ENCODE results near the gene MPP3. TPM values are rescaled to one million over a fixed set of nuclear protein-coding genes. Genes with fewer than 3 reads are reported as not detected.
"Not testable (repeated sequence)": the region's sequence is repeated elsewhere in the genome, so short reads cannot be mapped to it uniquely, and the experiment has no call there.

MPP3 gene
- polyA plus RNA-seq, 1 donor, result 4.9 TPM

DNA sequence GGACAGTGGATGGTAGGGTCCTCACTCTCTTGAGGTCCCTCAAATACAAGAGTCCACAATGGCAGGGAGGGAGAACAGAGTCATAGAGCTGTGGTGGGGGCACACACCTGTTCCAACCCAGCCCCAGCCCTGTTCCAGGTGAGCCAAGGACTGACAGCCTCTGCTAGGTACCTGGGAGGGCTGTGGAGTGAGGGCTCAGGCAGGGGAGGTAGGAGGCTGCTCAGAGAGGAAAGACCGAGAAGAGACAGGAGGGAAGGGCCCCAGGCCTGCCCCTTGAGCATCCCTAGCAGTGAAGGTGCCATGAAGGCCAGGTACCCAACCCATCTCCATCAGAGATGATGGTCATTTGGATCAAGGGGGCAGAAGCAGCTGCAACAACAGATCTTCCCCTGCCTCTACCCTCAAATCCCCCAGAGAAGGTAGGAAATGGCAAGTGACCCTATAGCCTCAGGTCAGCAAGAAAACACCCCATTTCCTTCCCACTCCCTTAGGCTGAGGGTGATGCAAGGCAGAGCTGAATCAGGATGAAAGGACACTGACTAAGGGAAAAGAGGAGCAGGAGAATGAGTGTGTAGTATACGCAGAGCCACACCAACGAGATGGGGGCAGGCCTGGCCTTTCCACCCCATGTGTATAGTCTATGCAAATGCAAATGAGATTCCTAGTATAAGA lies 42.7 kb upstream of the MPP3 start:
- H3K9me3 ChIP-seq (ENCODE audit: control insufficient read depth, low read depth, low read length), result no peaks in the 10 kb centered on the region
- H3K4me1 ChIP-seq (ENCODE audit: control insufficient read depth, insufficient read depth, low read length), result peaks cover 69% of the 10 kb centered on the region
- H3K36me3 ChIP-seq (ENCODE audit: control insufficient read depth, insufficient read depth, low read length), result no peaks in the 10 kb centered on the region
- no CpG with 5 or more reads among the region's 3 CpGs for WGBS (ENCODE audit: insufficient coverage, low lambda C conversion rate)
- DNase-seq, result no peak
- H3K27ac ChIP-seq (ENCODE audit: low read length), result no peak overlapping the region
- H3K27me3 ChIP-seq (ENCODE audit: control insufficient read depth, insufficient read depth, low read length), result no peaks in the 10 kb centered on the region
- H3K4me3 ChIP-seq (ENCODE audit: low read length), result no peak overlapping the region

GRCh38 chr17:43874293-43874692 lies 41.3 kb upstream of the MPP3 start:
- H3K4me1 ChIP-seq (ENCODE audit: control insufficient read depth, insufficient read depth, low read length), result peaks cover 66% of the 10 kb centered on the region
- H3K36me3 ChIP-seq (ENCODE audit: control insufficient read depth, insufficient read depth, low read length), result no peaks in the 10 kb centered on the region

DNA sequence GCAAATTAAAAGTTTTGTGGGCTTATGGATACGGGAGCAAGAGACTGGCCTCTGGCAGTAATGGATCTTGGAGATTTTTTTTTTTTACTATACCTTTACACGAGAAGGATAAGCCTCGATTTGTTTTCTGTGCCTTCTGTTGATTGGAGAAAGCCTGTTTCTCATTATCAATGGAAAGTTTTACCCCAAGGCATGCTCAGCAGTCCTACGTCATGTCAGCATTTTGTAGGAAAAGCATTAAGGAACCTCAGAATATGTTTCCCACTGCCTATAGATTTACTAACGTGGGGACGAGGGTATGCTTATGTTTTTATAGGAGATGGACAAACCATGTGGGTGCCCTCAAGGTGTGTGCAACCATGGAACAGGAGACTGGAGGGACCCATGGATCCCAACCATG lies 40.9 kb upstream of the MPP3 start:
- Histone ChIP-seq H3K9me3 (ENCODE audit: control insufficient read depth, low read depth, low read length) (no peaks in the 10 kb centered on the region), H3K4me1 (ENCODE audit: control insufficient read depth, insufficient read depth, low read length) (peaks cover 61% of the 10 kb centered on the region), H3K27me3 (ENCODE audit: control insufficient read depth, insufficient read depth, low read length) (no peaks in the 10 kb centered on the region), H3K27ac (ENCODE audit: low read length) (peak overlapping the region; percentile 80), H3K4me3 (ENCODE audit: low read length) (no peak overlapping the region), H3K36me3 (ENCODE audit: control insufficient read depth, insufficient read depth, low read length) (no peaks in the 10 kb centered on the region)
- WGBS (ENCODE audit: insufficient coverage, low lambda C conversion rate), result no CpG with 5 or more reads among the region's 6 CpGs
- no peak for DNase-seq

More at GRCh38 chr17:43874293-43874692, 41.3 kb upstream of the MPP3 start:
- no peak overlapping the region for H3K4me3 ChIP-seq (ENCODE audit: low read length)
- no peaks in the 10 kb centered on the region for H3K27me3 ChIP-seq (ENCODE audit: control insufficient read depth, insufficient read depth, low read length)
- no peaks in the 10 kb centered on the region for H3K9me3 ChIP-seq (ENCODE audit: control insufficient read depth, low read depth, low read length)
- H3K27ac ChIP-seq (ENCODE audit: low read length), result peak overlapping the region; percentile 80
- 40% methylated on average over 1 of the region's 3 CpGs for WGBS (ENCODE audit: insufficient coverage, low lambda C conversion rate)
- peak; percentile 82 to 91 for DNase-seq

GRCh38 chr17:43873091-43873490 lies 40.1 kb upstream of the MPP3 start:
- peak overlapping the region; percentile 80 for H3K27ac ChIP-seq (ENCODE audit: low read length)

DNA sequence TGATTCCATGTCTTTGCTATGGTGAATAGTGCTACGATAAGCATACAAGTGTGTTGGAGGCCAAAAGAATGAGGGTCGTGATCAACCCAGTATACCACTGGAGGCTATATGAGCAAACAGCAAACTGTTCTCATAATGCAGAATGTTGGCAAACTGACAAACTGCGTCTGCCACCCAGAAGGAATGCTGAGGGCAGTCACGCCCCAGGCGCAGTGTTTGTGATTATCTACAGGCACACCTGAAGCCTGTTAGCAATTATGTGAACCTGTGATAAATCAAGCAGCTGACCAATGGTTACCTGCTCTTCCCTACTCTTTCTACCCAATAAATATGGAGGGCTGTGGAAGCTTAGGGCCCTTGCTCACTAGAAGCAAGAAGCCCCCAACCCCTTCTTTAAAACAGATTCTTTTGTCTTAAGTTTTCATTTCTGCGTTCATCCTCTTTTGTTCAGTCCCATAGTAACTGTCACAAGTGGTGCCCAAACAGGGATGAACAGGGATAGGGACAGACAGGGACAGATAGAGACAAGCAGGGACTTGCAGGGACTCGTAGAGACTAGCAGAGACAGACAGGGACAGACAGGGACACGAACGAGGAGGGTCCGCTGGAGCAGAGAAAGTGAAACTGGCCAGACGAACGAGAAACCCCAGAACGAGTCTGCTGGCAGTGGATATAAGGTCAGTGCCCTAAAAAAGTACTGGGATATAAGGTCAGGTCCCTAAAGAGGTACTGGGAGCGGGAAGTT lies 39.2 kb upstream of the MPP3 start:
- no peaks in the 10 kb centered on the region for H3K9me3 ChIP-seq (ENCODE audit: control insufficient read depth, low read depth, low read length)
- peaks cover 2% of the 10 kb centered on the region for H3K27me3 ChIP-seq (ENCODE audit: control insufficient read depth, insufficient read depth, low read length)
- no peak overlapping the region for H3K4me3 ChIP-seq (ENCODE audit: low read length)
- DNase-seq, result peak; percentile 47 to 68
- WGBS (ENCODE audit: insufficient coverage, low lambda C conversion rate), result 100% methylated on average over 1 of the region's 14 CpGs
- H3K27ac ChIP-seq (ENCODE audit: low read length), result peak overlapping the region; percentile 80
- H3K4me1 ChIP-seq (ENCODE audit: control insufficient read depth, insufficient read depth, low read length), result peaks cover 44% of the 10 kb centered on the region
- H3K36me3 ChIP-seq (ENCODE audit: control insufficient read depth, insufficient read depth, low read length), result no peaks in the 10 kb centered on the region

More at GRCh38 chr17:43873091-43873490, 40.1 kb upstream of the MPP3 start:
- H3K27me3 ChIP-seq (ENCODE audit: control insufficient read depth, insufficient read depth, low read length), result peaks cover 2% of the 10 kb centered on the region
- no CpG with 5 or more reads among the region's 5 CpGs for WGBS (ENCODE audit: insufficient coverage, low lambda C conversion rate)
- peaks cover 54% of the 10 kb centered on the region for H3K4me1 ChIP-seq (ENCODE audit: control insufficient read depth, insufficient read depth, low read length)
- DNase-seq, result peak in 1 of 2 donors; percentile 22
- no peak overlapping the region for H3K4me3 ChIP-seq (ENCODE audit: low read length)
- H3K36me3 ChIP-seq (ENCODE audit: control insufficient read depth, insufficient read depth, low read length), result no peaks in the 10 kb centered on the region
- H3K9me3 ChIP-seq (ENCODE audit: control insufficient read depth, low read depth, low read length), result no peaks in the 10 kb centered on the region

DNA sequence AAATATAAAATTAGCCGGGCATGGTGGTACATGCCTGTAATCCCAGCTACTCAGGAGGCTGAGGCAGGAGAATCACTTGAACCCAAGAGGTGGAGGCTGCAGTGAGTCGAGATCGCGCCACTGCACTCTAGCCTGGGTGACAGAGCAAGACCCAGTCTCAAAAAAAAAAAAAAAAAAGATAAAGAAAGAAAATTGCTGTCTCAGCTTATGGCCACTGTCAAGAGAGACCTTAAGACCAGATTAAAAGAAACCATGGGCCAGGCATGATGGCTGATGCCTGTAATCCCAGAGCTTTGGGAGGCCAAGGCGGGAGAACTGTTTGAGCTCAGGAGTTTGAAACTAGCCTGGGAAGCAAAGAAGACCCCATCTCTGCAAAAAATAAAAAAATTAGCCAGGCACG lies 36.1 kb upstream of the MPP3 start:
- DNase-seq, result not testable (repeated sequence)
- 100% methylated on average over 1 of the region's 6 CpGs for WGBS (ENCODE audit: insufficient coverage, low lambda C conversion rate)

DNA sequence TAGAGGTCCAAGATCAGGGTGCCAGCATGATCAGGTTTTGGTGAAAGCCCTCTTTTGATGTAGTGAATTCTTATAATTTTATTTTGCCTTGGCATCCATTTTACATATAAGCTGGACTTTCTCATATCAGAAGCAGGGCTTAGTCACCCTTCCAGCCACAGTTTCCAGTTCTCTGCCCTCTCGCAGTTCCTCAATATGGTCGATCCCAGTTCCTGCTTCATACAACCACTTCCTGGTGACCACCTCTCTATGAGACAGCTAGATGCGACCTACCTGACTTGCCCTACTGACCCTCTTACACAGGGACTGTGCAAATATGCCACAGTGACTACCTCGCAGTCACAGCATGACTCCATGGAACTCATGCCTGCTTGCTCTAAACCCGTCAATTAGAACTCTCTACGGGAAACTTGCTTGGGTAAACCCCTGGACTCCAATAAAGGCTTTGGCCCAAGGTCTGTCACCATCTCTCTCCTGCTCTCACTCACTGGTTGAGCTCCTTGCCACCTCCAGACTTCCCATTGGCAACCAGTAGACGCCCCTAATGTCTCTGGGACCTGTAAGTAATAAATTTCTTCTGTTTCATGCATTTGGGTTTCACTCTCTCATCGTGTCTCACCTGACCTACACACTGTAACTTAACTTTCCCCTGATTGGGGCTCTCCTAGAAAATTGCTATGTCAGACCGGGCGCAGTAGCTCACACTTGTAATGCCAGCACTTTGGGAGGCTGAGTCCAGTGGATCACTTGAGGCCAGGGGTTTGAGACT lies 35.5 kb upstream of the MPP3 start:
- 100% methylated on average over 1 of the region's 10 CpGs for WGBS (ENCODE audit: insufficient coverage, low lambda C conversion rate)
- no peak for DNase-seq
- H3K4me3 ChIP-seq (ENCODE audit: low read length), result no peak overlapping the region
- H3K27ac ChIP-seq (ENCODE audit: low read length), result no peak overlapping the region
- H3K9me3 ChIP-seq (ENCODE audit: control insufficient read depth, low read depth, low read length), result no peaks in the 10 kb centered on the region
- peaks cover 19% of the 10 kb centered on the region for H3K4me1 ChIP-seq (ENCODE audit: control insufficient read depth, insufficient read depth, low read length)
- H3K36me3 ChIP-seq (ENCODE audit: control insufficient read depth, insufficient read depth, low read length), result no peaks in the 10 kb centered on the region
- peaks cover 2% of the 10 kb centered on the region for H3K27me3 ChIP-seq (ENCODE audit: control insufficient read depth, insufficient read depth, low read length)

More for the DNA sequence above, 36.1 kb upstream of the MPP3 start:
- H3K27ac ChIP-seq (ENCODE audit: low read length); H3K4me3 ChIP-seq (ENCODE audit: low read length); H3K36me3 ChIP-seq (ENCODE audit: control insufficient read depth, insufficient read depth, low read length); H3K27me3 ChIP-seq (ENCODE audit: control insufficient read depth, insufficient read depth, low read length); H3K9me3 ChIP-seq (ENCODE audit: control insufficient read depth, low read depth, low read length): not testable (repeated sequence)
- peaks cover 25% of the 10 kb centered on the region for H3K4me1 ChIP-seq (ENCODE audit: control insufficient read depth, insufficient read depth, low read length)

GRCh38 chr17:43864161-43864984 lies 31.4 kb upstream of the MPP3 start:
- no peak for DNase-seq
- Histone ChIP-seq H3K36me3 (ENCODE audit: control insufficient read depth, insufficient read depth, low read length) (no peaks in the 10 kb centered on the region), H3K27ac (ENCODE audit: low read length) (no peak overlapping the region), H3K4me3 (ENCODE audit: low read length) (no peak overlapping the region), H3K9me3 (ENCODE audit: control insufficient read depth, low read depth, low read length) (no peaks in the 10 kb centered on the region), H3K4me1 (ENCODE audit: control insufficient read depth, insufficient read depth, low read length) (no peaks in the 10 kb centered on the region), H3K27me3 (ENCODE audit: control insufficient read depth, insufficient read depth, low read length) (peaks cover 2% of the 10 kb centered on the region)
- no CpG with 5 or more reads among the region's 4 CpGs for WGBS (ENCODE audit: insufficient coverage, low lambda C conversion rate)

GRCh38 chr17:43861960-43862359 lies 29.0 kb upstream of the MPP3 start:
- no peaks in the 10 kb centered on the region for H3K27me3 ChIP-seq (ENCODE audit: control insufficient read depth, insufficient read depth, low read length)
- H3K4me1 ChIP-seq (ENCODE audit: control insufficient read depth, insufficient read depth, low read length), result no peaks in the 10 kb centered on the region
- no peak overlapping the region for H3K27ac ChIP-seq (ENCODE audit: low read length)
- H3K4me3 ChIP-seq (ENCODE audit: low read length), result no peak overlapping the region
- H3K9me3 ChIP-seq (ENCODE audit: control insufficient read depth, low read depth, low read length), result no peaks in the 10 kb centered on the region
- WGBS (ENCODE audit: insufficient coverage, low lambda C conversion rate), result no CpG with 5 or more reads among the region's 9 CpGs
- no peaks in the 10 kb centered on the region for H3K36me3 ChIP-seq (ENCODE audit: control insufficient read depth, insufficient read depth, low read length)
- no peak for DNase-seq

Data from large intestine (tissue), 3 donors.